ENCODE measurements around the gene PANX2.

PANX2 gene

DNA sequence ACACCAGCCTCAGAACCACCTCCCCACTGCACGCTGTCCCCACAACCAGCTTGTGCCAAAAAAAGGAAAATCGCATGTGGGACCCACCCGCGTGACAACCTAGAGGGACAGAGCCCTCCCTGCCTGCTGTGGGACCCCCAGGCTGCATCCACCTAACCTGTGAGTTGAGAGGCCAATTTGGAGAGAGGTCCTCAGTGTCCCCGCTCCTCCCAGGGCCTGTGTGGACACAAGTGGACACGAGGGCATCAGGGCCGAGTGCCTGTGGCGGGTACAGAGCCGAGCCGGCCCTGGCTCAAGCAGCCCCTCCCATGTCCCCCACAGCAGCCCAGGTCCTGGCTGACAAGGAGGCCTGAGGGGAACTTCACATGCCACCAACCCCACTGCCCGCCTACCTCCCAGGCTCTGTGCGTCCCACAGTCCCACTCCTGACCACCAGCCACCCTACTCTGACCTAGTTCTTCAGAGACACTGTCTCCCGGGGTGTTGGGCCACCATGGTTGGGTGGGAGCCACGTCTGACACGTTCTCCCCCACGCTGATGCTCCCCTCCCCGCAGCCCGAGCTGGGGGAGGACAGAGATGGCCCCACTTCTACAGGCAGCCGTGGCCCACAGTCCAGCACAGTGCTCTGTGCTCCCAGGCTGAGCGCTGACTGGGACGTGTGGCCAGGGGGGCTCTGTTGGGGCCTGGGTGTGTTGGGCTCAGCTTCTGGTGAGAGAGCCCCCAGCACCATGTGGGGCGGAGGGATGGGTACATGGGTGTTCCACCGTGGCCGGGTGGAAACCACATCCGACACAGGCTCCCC, 49.5 kb downstream of the PANX2 start:
- no peak overlapping the region for H3K4me3 ChIP-seq (ENCODE audit: low read depth, low read length)
- TF ChIP-seq, protein P1, sequence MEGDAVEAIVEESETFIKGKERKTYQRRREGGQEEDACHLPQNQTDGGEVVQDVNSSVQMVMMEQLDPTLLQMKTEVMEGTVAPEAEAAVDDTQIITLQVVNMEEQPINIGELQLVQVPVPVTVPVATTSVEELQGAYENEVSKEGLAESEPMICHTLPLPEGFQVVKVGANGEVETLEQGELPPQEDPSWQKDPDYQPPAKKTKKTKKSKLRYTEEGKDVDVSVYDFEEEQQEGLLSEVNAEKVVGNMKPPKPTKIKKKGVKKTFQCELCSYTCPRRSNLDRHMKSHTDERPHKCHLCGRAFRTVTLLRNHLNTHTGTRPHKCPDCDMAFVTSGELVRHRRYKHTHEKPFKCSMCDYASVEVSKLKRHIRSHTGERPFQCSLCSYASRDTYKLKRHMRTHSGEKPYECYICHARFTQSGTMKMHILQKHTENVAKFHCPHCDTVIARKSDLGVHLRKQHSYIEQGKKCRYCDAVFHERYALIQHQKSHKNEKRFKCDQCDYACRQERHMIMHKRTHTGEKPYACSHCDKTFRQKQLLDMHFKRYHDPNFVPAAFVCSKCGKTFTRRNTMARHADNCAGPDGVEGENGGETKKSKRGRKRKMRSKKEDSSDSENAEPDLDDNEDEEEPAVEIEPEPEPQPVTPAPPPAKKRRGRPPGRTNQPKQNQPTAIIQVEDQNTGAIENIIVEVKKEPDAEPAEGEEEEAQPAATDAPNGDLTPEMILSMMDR (IDR thresholded peaks at IDR 0.05; ENCODE audit: insufficient read depth, low read length, missing control alignments): no peak
- CTCF ChIA-PET: interaction anchor here (1.1 to 1.4 kb wide), 4 partner anchors 14 to 22 kb away, joined by 3 to 4 read pairs (median 3); no protein-coding TSS in a partner anchor
- no peak for DNase-seq (ENCODE audit: low read depth, low spot score)
- POLR2A ChIA-PET: interaction anchor here (0.5 kb wide), 1 partner anchor 24 kb away, joined by 4 read pairs; no protein-coding TSS in a partner anchor

DNA sequence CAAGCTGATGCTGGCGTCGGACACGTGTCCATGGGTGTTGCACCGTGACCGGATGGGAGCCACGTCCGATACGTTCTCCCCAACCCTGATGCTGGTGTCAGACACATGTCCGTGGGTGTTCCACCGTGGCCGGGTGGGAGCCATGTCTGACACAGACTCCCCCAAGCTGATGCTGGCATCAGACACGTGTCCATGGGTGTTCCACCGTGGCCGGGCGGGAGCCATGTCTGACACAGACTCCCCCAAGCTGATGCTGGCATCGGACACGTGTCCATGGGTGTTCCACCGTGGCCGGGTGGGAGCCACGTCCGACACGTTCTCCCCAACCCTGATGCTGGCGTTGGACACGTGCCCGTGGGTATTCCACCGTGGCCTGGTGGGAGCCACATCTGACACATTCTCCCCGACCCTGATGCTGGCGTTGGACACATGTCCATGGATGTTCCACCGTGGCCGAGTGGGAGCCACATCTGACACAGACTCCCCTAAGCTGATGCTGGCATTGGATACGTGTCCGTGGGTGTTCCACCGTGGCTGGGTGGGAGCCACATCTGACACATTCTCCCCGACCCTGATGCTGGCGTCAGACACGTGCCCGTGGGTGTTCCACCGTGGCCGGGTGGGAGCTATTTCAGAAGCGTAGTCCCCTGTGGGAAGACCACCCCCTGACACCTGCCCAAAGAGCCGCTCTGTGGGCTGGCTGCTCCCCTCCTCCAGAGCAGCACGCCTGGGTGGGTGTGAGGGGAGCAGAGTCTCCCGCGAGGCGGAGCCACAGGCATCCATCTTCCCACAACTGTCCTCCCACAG, 50.3 kb downstream of the PANX2 start:
- POLR2A ChIA-PET: no interaction called here

DNA sequence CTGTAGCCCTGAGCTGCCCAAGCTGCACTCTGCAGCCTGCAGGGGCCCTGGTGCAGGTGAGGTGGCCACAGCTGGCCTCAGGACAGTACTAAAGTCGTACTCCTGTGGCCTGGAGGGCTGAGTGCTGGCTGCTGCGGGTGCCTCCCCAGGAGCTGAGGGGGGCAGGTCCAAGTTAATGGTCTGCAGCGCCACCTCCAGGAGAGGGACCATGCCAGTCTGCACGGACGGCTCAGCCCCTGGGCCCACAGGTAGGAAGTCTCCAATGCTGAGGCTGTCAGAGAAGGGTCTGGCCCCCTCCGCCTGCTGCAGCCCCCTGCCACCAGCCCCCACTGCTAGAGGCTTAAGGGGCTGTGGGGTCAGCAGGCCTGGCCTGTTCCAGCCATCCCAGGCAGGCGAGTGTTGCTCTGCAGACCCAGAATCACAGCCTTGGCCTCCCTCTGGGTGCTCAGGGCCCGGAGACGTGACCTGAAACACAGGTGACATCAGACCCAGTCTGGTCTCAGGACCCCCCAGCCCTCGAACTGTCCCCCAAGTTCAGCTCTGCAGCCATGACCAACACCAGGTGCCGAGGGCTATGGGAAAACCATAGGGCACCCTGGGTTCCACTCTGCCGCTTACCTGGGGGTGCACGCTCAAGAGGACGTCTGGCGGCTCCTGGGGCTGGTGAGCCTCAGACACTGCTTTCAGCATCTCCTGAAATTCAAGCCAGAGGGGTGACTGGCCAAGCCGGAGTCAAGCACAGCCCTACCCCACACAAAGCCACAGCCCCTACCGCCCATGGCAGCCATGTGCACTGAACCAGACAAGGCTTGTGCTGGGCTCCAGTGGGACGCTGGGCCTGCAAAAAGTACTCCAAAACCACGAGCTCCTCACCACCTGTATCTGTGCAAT, 51.1 kb downstream of the PANX2 start:
- H3K4me3 ChIP-seq (ENCODE audit: low read depth, low read length): no peak overlapping the region
- ChIA-PET POLR2A (no interaction called here), CTCF (interaction anchor here (1.0 to 2.5 kb wide), 6 partner anchors 9 to 19 kb away, joined by 3 to 14 read pairs (median 4); no protein-coding TSS in a partner anchor)
- no peak for DNase-seq (ENCODE audit: low read depth, low spot score)
- TF ChIP-seq, protein P1 (IDR thresholded peaks at IDR 0.05; ENCODE audit: insufficient read depth, low read length, missing control alignments): no peak

More for the DNA sequence above, 50.3 kb downstream of the PANX2 start:
- DNase-seq (ENCODE audit: low read depth, low spot score): no peak
- H3K4me3 ChIP-seq (ENCODE audit: low read depth, low read length): no peak overlapping the region
- TF ChIP-seq, protein P1 (IDR thresholded peaks at IDR 0.05; ENCODE audit: insufficient read depth, low read length, missing control alignments): no peak
- CTCF ChIA-PET: interaction anchor here (1.0 to 1.4 kb wide), 4 partner anchors 9 to 20 kb away, joined by 3 to 4 read pairs (median 4); no protein-coding TSS in a partner anchor

DNA sequence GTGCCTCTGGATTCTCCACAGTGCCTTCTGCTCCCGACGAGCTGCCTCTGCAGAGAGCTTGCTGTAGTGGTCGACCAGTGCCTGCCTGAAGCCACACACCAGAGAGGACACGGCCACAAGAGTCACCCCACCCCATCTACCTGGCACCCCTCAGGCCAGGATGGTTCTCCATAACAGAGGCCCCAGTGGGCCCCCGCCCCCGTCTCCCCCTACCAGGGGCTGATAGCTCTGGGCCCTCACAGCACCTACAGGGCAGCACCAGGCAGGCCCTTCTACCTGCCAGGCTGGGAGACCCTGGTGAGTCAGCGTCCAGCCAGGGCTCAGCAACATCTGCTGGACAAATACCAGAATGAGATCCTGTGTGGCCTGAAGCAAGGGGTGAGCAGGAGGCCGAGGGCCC, 52.0 kb downstream of the PANX2 start:
- no peak for DNase-seq (ENCODE audit: low read depth, low spot score)
- POLR2A ChIA-PET: no interaction called here
- H3K4me3 ChIP-seq (ENCODE audit: low read depth, low read length): no peak overlapping the region
- CTCF ChIA-PET: interaction anchor here (1.8 to 2.5 kb wide), 2 partner anchors 8 to 14 kb away, joined by 5 to 14 read pairs; no protein-coding TSS in a partner anchor
- TF ChIP-seq, protein P1 (IDR thresholded peaks at IDR 0.05; ENCODE audit: insufficient read depth, low read length, missing control alignments): no peak

DNA sequence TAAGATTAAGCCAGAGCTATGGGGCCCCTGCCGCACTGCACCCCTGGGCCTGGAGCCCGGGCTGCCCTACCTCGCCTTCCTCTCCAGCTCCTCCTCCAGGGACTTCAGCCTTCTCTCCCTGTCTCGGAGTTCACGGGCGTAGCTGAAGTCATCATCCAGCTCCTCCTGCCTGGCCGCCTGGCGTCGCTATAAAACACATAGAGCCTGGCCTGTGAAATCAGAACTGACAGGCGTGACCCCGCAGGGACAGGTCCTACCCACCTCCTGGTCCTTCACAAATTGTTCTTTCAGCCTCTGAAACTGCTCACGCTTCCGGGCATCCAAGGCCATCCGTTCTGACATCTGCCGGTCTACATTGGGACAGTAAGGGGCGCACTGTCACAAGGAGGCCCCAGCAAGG, 53.5 kb downstream of the PANX2 start:
- TF ChIP-seq, protein P1 (IDR thresholded peaks at IDR 0.05; ENCODE audit: insufficient read depth, low read length, missing control alignments): no peak
- no peak for DNase-seq (ENCODE audit: low read depth, low spot score)
- ChIA-PET POLR2A (interaction anchor here (0.5 kb wide), 1 partner anchor 133 kb away, joined by 5 read pairs; no protein-coding TSS in a partner anchor), CTCF (interaction anchor here (0.7 to 2.5 kb wide), 5 partner anchors 9 to 17 kb away, joined by 3 to 14 read pairs (median 3); no protein-coding TSS in a partner anchor)
- H3K4me3 ChIP-seq (ENCODE audit: low read depth, low read length): no peak overlapping the region

All from AG04449 (cell line).